HG03045 (cell line): ENCODE measurements around the gene CD200.
A peak's percentile ranks its signal among the peaks of the same experiment; 100 is the strongest.
"Not testable (repeated sequence)": the region's sequence is repeated elsewhere in the genome, so short reads cannot be mapped to it uniquely, and the experiment has no call there.

Source experiments
- ATAC-seq: cut with Tn5 transposase; IDR thresholded peaks from one replicate; pipeline ENCODE4 v1.9.1; 2021; ENCODE audit warnings: mild to moderate bottlenecking, moderate library complexity; ENCODE audit not compliant: unreplicated experiment

The CD200 gene

GRCh38 chr3:112357930-112358780, 25.2 kb downstream of the CD200 start:
- ATAC-seq, result no peak

GRCh38 chr3:112360561-112360960, 27.6 kb downstream of the CD200 start:
- ATAC-seq, result no peak

- ATAC-seq, result no peak
These were observed 29.3 kb downstream of the CD200 start for GRCh38 chr3:112362221-112362620.

GRCh38 chr3:112364291-112364690, 31.3 kb downstream of the CD200 start:
- peak; percentile 60 for ATAC-seq

GRCh38 chr3:112365035-112365434, 32.1 kb downstream of the CD200 start:
- no peak for ATAC-seq

GRCh38 chr3:112365636-112366035, 32.7 kb downstream of the CD200 start:
- ATAC-seq, result no peak

- no peak for ATAC-seq
These were observed 33.6 kb downstream of the CD200 start for GRCh38 chr3:112366522-112366921.

GRCh38 chr3:112371569-112371968, 38.6 kb downstream of the CD200 start:
- ATAC-seq, result no peak

- no peak for ATAC-seq
These were observed 39.4 kb downstream of the CD200 start for GRCh38 chr3:112372396-112372795.

GRCh38 chr3:112373476-112373875, 40.5 kb downstream of the CD200 start:
- no peak for ATAC-seq

- ATAC-seq, result no peak
These were observed 41.0 kb downstream of the CD200 start for GRCh38 chr3:112373924-112374323.

GRCh38 chr3:112374333-112374734, 41.4 kb downstream of the CD200 start:
- ATAC-seq, result no peak

GRCh38 chr3:112375117-112375516, 42.2 kb downstream of the CD200 start:
- ATAC-seq, result no peak

GRCh38 chr3:112376241-112376911, 43.4 kb downstream of the CD200 start:
- no peak for ATAC-seq

GRCh38 chr3:112376992-112377391, 44.0 kb downstream of the CD200 start:
- no peak for ATAC-seq

- no peak for ATAC-seq
These were observed 44.7 kb downstream of the CD200 start for GRCh38 chr3:112377568-112378071.

GRCh38 chr3:112378347-112378746, 45.4 kb downstream of the CD200 start:
- not testable (repeated sequence) for ATAC-seq

GRCh38 chr3:112379020-112379690, 46.2 kb downstream of the CD200 start:
- no peak for ATAC-seq

GRCh38 chr3:112381673-112382542, 49.0 kb downstream of the CD200 start:
- ATAC-seq, result no peak

GRCh38 chr3:112382543-112383160, 49.7 kb downstream of the CD200 start:
- ATAC-seq, result no peak
